Measurements from ENCODE around the gene RHOXF1.

DNA sequence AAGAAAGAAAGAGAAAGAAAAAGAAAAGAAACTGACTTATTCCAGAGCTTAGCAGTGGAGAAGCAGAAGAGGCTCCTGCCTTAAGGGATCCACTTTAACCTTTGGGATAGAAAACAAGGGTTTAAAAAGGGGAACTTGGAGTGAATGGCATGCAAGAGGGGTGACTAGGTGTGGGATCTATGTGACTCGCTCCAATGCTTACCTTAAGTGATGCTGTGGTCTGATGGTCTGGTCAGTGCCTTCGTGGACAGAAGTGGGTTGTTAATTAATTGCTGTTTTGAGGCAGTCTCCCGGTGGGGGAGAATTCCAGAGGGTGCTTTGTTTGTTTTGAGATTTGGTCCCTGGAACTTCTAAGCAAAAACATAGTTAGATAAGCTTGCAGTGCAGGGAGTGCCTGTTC is 21.1 kb upstream of the RHOXF1 start:
- TF ChIP-seq, protein P1, sequence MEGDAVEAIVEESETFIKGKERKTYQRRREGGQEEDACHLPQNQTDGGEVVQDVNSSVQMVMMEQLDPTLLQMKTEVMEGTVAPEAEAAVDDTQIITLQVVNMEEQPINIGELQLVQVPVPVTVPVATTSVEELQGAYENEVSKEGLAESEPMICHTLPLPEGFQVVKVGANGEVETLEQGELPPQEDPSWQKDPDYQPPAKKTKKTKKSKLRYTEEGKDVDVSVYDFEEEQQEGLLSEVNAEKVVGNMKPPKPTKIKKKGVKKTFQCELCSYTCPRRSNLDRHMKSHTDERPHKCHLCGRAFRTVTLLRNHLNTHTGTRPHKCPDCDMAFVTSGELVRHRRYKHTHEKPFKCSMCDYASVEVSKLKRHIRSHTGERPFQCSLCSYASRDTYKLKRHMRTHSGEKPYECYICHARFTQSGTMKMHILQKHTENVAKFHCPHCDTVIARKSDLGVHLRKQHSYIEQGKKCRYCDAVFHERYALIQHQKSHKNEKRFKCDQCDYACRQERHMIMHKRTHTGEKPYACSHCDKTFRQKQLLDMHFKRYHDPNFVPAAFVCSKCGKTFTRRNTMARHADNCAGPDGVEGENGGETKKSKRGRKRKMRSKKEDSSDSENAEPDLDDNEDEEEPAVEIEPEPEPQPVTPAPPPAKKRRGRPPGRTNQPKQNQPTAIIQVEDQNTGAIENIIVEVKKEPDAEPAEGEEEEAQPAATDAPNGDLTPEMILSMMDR (IDR thresholded peaks at IDR 0.05) = no peak
- TF ChIP-seq POLR2AphosphoS5 (IDR thresholded peaks at IDR 0.05) (no peak), EP300 (IDR thresholded peaks at IDR 0.05) (no peak), POLR2A (IDR thresholded peaks at IDR 0.05; ENCODE audit: low read depth) (no peak)
